ENCODE measurements around the gene SLC41A1. TPM values are rescaled to one million over a fixed set of nuclear protein-coding genes. Genes with fewer than 3 reads are reported as not detected.

SLC41A1 gene
- total and polyA plus RNA-seq, 9 of the 15 experiments (the other 6 are each of a cell fraction or from before 2014, with no cell fraction given), result 4.1 to 29.3 (median 11.4) TPM

DNA sequence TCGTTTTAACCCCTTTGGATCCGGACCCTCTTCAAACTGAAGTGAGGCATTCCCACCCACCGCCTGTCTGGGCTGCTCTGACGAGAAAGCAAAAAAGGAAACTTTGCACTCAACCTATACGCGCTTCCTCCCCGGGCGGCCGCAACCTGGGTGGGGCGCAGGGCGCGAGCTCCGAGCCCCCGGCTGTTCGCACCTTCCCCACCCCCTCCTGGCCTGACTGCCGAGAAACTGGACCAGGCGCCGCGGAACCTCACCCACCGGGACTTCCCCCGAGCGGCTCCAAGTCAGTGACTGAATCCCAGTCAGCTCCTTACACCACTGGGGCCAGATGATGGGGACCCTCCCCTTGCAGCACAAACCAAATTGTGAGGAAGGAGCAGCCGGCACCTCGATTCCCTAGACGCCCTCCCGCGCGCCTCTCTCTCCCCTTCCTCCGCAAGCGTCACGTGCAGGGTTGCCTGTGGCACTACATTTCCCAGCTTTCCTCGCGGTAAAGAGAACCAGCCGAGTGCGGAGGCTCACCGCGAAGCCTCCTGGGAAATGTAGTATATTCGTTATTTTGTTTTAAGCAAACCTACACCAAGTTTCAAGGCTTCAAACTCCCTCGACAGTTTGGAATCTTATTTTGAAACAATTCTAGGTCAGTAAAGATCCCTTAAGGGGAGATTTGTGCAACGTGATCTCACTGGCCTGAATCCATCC is 37.8 kb downstream of the SLC41A1 start, which contains the start of gene RAB29 (continued):
- TF ChIP-seq SIN3B (IDR thresholded peaks at IDR 0.05; ENCODE audit: low read depth) (0 out of 2 replicates have a peak, but pooled peaks have one; percentile 8), NR2F6 (CRISPR knock-in tag; IDR thresholded peaks at IDR 0.05) (no peak), KLF13 (tag; IDR thresholded peaks at IDR 0.05; ENCODE audit: borderline replicate concordance, low read depth) (no peak), ZNF174 (CRISPR knock-in tag; IDR thresholded peaks at IDR 0.05) (no peak), MTA2 (IDR thresholded peaks at IDR 0.05; ENCODE audit: low read depth) (no peak)
- TF ChIP-seq, protein P1, sequence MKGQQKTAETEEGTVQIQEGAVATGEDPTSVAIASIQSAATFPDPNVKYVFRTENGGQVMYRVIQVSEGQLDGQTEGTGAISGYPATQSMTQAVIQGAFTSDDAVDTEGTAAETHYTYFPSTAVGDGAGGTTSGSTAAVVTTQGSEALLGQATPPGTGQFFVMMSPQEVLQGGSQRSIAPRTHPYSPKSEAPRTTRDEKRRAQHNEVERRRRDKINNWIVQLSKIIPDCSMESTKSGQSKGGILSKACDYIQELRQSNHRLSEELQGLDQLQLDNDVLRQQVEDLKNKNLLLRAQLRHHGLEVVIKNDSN (CRISPR knock-in tag; IDR thresholded peaks at IDR 0.05), result peak; percentile 98
- TF ChIP-seq, protein P2, sequence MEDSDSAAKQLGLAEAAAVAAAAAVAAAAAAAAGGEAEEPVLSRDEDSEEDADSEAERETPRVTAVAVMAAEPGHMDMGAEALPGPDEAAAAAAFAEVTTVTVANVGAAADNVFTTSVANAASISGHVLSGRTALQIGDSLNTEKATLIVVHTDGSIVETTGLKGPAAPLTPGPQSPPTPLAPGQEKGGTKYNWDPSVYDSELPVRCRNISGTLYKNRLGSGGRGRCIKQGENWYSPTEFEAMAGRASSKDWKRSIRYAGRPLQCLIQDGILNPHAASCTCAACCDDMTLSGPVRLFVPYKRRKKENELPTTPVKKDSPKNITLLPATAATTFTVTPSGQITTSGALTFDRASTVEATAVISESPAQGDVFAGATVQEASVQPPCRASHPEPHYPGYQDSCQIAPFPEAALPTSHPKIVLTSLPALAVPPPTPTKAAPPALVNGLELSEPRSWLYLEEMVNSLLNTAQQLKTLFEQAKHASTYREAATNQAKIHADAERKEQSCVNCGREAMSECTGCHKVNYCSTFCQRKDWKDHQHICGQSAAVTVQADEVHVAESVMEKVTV (CRISPR knock-in tag; IDR thresholded peaks at IDR 0.05), result no peak
- TF ChIP-seq, protein P3, sequence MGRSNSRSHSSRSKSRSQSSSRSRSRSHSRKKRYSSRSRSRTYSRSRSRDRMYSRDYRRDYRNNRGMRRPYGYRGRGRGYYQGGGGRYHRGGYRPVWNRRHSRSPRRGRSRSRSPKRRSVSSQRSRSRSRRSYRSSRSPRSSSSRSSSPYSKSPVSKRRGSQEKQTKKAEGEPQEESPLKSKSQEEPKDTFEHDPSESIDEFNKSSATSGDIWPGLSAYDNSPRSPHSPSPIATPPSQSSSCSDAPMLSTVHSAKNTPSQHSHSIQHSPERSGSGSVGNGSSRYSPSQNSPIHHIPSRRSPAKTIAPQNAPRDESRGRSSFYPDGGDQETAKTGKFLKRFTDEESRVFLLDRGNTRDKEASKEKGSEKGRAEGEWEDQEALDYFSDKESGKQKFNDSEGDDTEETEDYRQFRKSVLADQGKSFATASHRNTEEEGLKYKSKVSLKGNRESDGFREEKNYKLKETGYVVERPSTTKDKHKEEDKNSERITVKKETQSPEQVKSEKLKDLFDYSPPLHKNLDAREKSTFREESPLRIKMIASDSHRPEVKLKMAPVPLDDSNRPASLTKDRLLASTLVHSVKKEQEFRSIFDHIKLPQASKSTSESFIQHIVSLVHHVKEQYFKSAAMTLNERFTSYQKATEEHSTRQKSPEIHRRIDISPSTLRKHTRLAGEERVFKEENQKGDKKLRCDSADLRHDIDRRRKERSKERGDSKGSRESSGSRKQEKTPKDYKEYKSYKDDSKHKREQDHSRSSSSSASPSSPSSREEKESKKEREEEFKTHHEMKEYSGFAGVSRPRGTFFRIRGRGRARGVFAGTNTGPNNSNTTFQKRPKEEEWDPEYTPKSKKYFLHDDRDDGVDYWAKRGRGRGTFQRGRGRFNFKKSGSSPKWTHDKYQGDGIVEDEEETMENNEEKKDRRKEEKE (IDR thresholded peaks at IDR 0.05; ENCODE audit: borderline replicate concordance in 1 of 2, control insufficient read depth in 1 of 2, low read depth in 2 of 2, low read length in 1 of 2), result no peak
- TF ChIP-seq, protein P4, sequence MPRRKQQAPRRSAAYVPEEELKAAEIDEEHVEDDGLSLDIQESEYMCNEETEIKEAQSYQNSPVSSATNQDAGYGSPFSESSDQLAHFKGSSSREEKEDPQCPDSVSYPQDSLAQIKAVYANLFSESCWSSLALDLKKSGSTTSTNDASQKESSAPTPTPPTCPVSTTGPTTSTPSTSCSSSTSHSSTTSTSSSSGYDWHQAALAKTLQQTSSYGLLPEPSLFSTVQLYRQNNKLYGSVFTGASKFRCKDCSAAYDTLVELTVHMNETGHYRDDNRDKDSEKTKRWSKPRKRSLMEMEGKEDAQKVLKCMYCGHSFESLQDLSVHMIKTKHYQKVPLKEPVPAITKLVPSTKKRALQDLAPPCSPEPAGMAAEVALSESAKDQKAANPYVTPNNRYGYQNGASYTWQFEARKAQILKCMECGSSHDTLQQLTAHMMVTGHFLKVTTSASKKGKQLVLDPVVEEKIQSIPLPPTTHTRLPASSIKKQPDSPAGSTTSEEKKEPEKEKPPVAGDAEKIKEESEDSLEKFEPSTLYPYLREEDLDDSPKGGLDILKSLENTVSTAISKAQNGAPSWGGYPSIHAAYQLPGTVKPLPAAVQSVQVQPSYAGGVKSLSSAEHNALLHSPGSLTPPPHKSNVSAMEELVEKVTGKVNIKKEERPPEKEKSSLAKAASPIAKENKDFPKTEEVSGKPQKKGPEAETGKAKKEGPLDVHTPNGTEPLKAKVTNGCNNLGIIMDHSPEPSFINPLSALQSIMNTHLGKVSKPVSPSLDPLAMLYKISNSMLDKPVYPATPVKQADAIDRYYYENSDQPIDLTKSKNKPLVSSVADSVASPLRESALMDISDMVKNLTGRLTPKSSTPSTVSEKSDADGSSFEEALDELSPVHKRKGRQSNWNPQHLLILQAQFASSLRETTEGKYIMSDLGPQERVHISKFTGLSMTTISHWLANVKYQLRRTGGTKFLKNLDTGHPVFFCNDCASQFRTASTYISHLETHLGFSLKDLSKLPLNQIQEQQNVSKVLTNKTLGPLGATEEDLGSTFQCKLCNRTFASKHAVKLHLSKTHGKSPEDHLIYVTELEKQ (CRISPR knock-in tag; IDR thresholded peaks at IDR 0.05), result no peak

All from K562 (cell line).